Upper lobe of right lung (tissue), 1 donor: Measurements from ENCODE around the gene MRPL19. TPM values are rescaled to one million over a fixed set of nuclear protein-coding genes. Genes with fewer than 3 reads are reported as not detected.

Experiments
- ATAC-seq: fragments of 200-7000 bp; cut with Tn5 transposase; one replicate; pipeline ENCODE4 v1.9.1; 2020; ENCODE audit warnings: mild to moderate bottlenecking, moderate library complexity
- DNase-seq: peaks from one replicate; pipeline ENCODE4 v3.0.0-alpha.2; 2020
- H3K27ac ChIP-seq: fragments of 200-600 bp; one replicate; pipeline ENCODE4 v1.8.0; 2022
- H3K27me3 ChIP-seq: fragments of 200-600 bp; one replicate; pipeline ENCODE4 v1.8.0; 2022; ENCODE audit warnings: mild to moderate bottlenecking
- H3K36me3 ChIP-seq: fragments of 200-600 bp; one replicate; pipeline ENCODE4 v1.8.0; 2022
- H3K4me1 ChIP-seq: fragments of 200-600 bp; one replicate; pipeline ENCODE4 v1.8.0; 2022
- H3K4me3 ChIP-seq: fragments of 200-600 bp; one replicate; pipeline ENCODE4 v1.8.0; 2022; ENCODE audit warnings: mild to moderate bottlenecking
- H3K9me3 ChIP-seq: fragments of 200-600 bp; one replicate; pipeline ENCODE4 v1.8.0; 2022
- intact Hi-C: fragments of 100-400 bp; cut with DNase I; formaldehyde crosslinking; loops from one replicate; pipeline ENCODE4 v1.11.0; 2022
- total RNA-seq: library from RNA; stranded (reverse); fragmentation: NEBNext Ultra II Directional; extraction: Animal tissue kit (Norgen Biotek cat#: 25700); gene quantifications from one replicate; pipeline ENCODE4 v1.2.1, GENCODE V29; 2021
- TF ChIP-seq, protein P1 (sequence below): fragments of 200-600 bp; IDR thresholded peaks from one replicate; pipeline ENCODE4 v1.8.0; 2022; ENCODE audit warnings: antibody characterized with exemption
- donor health status: DM: no; HTN: yes; CAD: no; lungs with severe emphysema.

MRPL19 gene
- total RNA-seq, 1 donor from 2014 or later: 41.0 TPM

DNA sequence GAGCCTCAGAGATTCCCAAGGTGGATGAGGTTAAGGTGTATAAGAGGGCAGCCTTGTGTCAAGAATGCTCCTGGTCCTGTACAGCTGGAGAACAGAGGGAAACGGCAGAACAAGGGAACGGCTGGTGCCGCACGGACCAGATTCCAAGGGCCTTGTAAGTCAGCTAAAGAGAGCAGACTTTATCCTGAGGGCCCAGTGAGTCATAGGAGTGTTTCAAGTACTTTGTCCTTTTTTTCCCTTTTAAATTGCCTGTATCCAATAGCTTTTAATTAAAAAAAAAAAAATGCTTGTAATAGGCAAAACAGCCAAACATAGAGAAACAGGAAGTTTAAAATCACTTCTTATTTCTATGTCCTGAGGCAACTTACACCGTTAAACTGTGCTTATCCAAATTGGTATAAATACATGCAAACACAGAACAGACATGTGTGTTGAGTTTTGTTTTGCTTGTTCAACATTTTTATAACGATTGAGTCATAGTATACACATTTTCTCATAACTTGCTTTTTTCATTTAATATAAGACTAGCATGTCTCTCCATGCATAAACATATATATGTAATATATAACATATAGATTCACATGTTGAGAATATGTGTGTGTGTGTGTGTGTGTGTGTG, 43.8 kb upstream of the MRPL19 start:
- Histone ChIP-seq H3K27ac (no peak overlapping the region), H3K4me1 (no peaks in the 10 kb centered on the region), H3K4me3 (no peak overlapping the region), H3K36me3 (no peaks in the 10 kb centered on the region), H3K9me3 (no peaks in the 10 kb centered on the region), H3K27me3 (peaks cover 2% of the 10 kb centered on the region)
- intact Hi-C loops: no loop called here
- peak; percentile 80 for DNase-seq
- ATAC-seq: peak; percentile 84
- TF ChIP-seq, protein P1, sequence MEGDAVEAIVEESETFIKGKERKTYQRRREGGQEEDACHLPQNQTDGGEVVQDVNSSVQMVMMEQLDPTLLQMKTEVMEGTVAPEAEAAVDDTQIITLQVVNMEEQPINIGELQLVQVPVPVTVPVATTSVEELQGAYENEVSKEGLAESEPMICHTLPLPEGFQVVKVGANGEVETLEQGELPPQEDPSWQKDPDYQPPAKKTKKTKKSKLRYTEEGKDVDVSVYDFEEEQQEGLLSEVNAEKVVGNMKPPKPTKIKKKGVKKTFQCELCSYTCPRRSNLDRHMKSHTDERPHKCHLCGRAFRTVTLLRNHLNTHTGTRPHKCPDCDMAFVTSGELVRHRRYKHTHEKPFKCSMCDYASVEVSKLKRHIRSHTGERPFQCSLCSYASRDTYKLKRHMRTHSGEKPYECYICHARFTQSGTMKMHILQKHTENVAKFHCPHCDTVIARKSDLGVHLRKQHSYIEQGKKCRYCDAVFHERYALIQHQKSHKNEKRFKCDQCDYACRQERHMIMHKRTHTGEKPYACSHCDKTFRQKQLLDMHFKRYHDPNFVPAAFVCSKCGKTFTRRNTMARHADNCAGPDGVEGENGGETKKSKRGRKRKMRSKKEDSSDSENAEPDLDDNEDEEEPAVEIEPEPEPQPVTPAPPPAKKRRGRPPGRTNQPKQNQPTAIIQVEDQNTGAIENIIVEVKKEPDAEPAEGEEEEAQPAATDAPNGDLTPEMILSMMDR: no peak

DNA sequence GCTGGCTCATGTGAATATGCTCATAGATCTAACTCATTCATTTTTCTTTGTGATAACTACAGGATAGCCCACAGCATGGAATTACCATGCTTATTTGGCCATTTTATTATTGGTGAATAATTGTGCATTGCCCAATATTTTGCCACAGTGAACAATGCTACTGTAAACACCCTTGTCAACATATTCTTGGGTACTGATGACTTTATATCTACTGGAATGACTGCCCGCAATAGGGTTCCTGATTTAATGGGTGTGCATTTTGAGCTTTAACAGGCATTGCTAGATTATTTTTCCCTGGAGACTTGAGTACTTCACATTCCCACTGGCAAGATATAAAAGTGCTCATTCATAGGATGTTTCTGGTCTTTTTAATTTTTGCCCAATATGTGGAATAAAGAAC, 43.1 kb upstream of the MRPL19 start:
- Histone ChIP-seq H3K27ac (no peak overlapping the region), H3K4me3 (no peak overlapping the region), H3K36me3 (no peaks in the 10 kb centered on the region), H3K9me3 (no peaks in the 10 kb centered on the region), H3K27me3 (peaks cover 8% of the 10 kb centered on the region), H3K4me1 (no peaks in the 10 kb centered on the region)
- DNase-seq (no peak), ATAC-seq (no peak)
- intact Hi-C loops: no loop called here
- TF ChIP-seq, protein P1: no peak

DNA sequence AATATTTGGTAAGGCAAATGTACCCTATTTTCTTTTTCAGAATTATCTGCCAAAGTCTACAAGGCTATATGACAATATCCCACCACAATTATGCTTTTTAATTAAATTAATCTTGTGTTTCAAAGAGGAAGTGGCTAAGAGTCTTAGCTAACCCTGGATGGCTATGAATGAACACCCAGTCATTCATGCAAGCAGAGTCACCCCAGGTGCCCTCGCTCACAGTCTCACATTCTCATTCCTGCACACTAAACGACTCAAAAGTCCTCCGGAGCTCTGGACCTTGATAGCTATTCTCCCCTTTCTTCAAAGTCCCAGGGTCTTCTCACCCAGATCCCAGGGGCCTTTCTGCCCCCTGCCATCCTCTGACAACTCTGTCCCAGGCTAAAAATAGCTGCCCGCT, 42.1 kb upstream of the MRPL19 start:
- Histone ChIP-seq H3K36me3 (no peaks in the 10 kb centered on the region), H3K4me3 (no peak overlapping the region), H3K27ac (no peak overlapping the region), H3K27me3 (peaks cover 18% of the 10 kb centered on the region), H3K4me1 (no peaks in the 10 kb centered on the region), H3K9me3 (no peaks in the 10 kb centered on the region)
- TF ChIP-seq, protein P1: no peak
- intact Hi-C loops: no loop called here
- DNase-seq (no peak), ATAC-seq (no peak)

DNA sequence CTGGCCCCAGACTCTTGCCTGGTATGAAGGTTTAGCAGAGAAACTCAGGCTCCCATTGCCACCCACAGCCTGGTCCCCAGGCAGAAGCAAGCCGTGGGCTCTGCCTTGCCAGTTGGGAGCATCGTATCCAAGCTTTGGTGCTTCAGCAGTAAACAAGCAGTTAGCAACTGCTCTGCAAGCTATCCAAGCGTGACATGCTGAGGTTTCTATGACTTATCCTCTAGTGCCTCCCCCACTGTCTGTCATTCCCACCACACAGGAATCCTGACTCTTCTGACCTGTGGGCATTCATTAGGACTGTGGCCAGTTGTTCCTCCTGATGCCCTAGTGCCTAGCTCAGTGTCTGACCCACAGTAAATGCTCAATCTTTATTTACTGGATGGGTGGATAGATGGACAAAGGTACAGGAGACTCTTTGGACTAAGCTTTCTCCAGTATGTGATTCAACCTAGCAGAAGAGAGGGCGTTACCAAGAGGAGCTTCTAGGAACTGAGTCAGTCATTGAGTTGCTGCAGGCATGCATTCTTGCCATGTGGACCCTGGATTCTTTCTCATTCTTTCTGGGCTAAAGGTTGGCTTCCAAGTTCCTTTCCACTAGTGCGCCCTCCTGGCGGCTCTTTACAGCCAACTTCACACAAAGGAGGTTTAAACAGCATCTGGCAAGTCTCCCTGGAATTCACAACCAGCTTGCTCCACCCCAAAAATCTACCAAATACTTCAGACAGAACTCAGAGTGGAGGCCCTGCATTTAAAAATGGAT, 40.6 kb upstream of the MRPL19 start:
- no peaks in the 10 kb centered on the region for H3K36me3 ChIP-seq
- H3K27me3 ChIP-seq: peaks cover 26% of the 10 kb centered on the region
- H3K4me3 ChIP-seq: no peak overlapping the region
- no peaks in the 10 kb centered on the region for H3K4me1 ChIP-seq
- H3K9me3 ChIP-seq: no peaks in the 10 kb centered on the region
- intact Hi-C loops: no loop called here
- ATAC-seq: peak; percentile 69
- H3K27ac ChIP-seq: peak overlapping the region; percentile 51
- no peak for DNase-seq
- TF ChIP-seq, protein P1: peak; percentile 10

DNA sequence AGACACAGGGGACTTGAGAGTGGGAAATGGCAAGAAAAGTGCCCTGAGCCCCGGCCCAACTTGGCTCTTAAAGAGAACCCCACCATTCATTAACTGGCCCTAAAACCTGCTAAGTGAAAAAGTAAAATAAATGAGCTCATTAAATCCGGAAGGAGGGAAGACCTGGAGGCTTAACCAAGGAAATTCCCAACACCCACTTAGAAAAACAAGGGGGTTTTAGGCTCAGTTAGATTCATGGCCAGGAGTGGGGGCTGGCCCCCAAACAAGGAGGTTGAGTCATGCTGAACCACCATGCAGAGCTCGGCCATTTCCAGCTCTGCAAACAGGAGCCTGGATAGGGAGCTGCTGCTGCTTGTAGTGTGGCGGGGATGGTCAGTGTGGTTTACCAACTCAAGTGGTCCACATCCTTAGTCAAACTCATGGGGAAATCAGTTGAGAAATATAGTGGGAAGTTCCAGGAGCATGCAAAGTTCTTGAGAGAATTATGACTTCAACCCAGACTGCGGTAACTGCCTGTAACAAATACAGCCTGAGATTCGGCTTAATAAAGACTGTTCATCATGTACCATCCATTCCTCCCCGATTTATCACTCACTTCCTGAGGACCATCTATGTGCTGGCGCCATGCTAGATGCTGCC, 39.7 kb upstream of the MRPL19 start:
- peak overlapping the region; percentile 51 for H3K27ac ChIP-seq
- H3K36me3 ChIP-seq: no peaks in the 10 kb centered on the region
- no peaks in the 10 kb centered on the region for H3K4me1 ChIP-seq
- peak; percentile 14 for ATAC-seq
- TF ChIP-seq, protein P1: no peak
- H3K4me3 ChIP-seq: no peak overlapping the region
- intact Hi-C loops: no loop called here
- DNase-seq: no peak
- peaks cover 26% of the 10 kb centered on the region for H3K27me3 ChIP-seq
- H3K9me3 ChIP-seq: no peaks in the 10 kb centered on the region
